Stomach (tissue), 4 donors: ENCODE results near the gene SCYGR8.

Experiments used
- CTCF ChIP-seq, 7 experiments: fragments of 450-650 bp in 4 of 7; fragments of 200-600 bp in 3 of 7; sonication (generic) in 3 of 7; IDR thresholded peaks; one replicate each; pipeline ENCODE4 v1.5.1; 2016 to 2019; ENCODE audit warnings: antibody characterized with exemption in 7 of 7, control low read depth in 2 of 7, mild to moderate bottlenecking in 1 of 7
- EP300 ChIP-seq: sonication (generic); formaldehyde crosslinking; IDR thresholded peaks from one replicate; pipeline ENCODE4 v1.6.1; 2017; ENCODE audit warnings: antibody characterized with exemption
- POLR2A ChIP-seq, 4 donors: fragments of 450-650 bp; IDR thresholded peaks; one replicate each; pipeline ENCODE4 v1.6.1; 2016; ENCODE audit warnings: antibody characterized with exemption in 4 of 4, control low read depth in 2 of 4, mild to moderate bottlenecking in 1 of 4, moderate library complexity in 1 of 4
- POLR2AphosphoS5 ChIP-seq, 3 donors: sonication (generic); formaldehyde crosslinking; IDR thresholded peaks; one replicate each; pipeline ENCODE4 v1.6.1; 2016; ENCODE audit warnings: antibody characterized with exemption in 3 of 3

- TF ChIP-seq CTCF (IDR thresholded peaks at IDR 0.05) (no peak), POLR2A (IDR thresholded peaks at IDR 0.05) (no peak), POLR2AphosphoS5 (IDR thresholded peaks at IDR 0.05) (no peak), EP300 (no peak)
Measured at GRCh38 chr2:227774895-227775842, 29.5 kb downstream of the SCYGR8 start.
